ENCODE results near the gene ZNF296.

The ZNF296 gene

DNA sequence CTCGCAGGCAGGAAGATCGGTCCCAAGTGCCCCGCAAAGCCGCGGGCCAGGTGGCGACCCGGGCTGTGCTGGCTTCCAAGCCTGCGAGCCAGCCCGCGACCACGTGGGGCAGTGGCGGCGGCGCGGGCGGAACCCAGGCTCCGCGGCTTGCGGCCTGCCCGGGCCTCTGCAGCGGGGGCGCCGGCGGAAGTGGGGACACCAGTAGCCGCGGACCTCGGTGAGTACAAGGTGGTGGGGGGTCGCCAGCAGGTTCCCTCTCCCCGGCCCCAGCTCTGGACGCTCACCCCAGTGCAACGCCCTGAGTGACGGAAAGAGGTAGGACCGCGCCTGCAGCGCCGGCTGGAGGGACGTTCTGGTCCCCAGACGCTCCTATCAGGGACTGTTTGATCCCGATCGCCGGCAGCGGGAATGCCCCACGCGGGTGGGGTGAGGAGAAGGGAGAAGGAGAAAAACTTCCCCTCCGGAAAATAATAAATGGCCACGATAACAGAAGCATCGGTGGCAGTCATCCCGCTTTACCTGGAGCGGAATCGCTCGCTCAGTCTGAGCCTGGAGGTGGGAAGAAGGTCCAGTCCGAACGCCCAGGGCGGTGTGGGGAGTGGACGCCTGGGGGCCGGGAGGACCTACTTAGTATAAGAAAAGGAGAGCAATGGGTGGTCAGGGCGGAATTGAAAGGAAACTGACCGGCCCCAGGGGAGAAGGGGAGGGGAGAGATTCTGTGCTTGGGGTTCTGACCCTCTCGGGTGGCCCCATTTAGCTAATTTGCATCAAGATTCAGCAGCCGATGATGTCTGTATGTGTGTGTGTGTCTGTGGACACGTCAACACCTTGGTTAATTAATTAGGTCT lies 3.0 kb upstream of the ZNF296 start, which contains the start of gene GEMIN7:
Gene GEMIN7 (plus strand): TSS at position 198 of the 848 bp plus-strand sequence. CDS start 10,855 bp downstream, outside the sequence.
- DNase-seq: peak; percentile 68

DNA sequence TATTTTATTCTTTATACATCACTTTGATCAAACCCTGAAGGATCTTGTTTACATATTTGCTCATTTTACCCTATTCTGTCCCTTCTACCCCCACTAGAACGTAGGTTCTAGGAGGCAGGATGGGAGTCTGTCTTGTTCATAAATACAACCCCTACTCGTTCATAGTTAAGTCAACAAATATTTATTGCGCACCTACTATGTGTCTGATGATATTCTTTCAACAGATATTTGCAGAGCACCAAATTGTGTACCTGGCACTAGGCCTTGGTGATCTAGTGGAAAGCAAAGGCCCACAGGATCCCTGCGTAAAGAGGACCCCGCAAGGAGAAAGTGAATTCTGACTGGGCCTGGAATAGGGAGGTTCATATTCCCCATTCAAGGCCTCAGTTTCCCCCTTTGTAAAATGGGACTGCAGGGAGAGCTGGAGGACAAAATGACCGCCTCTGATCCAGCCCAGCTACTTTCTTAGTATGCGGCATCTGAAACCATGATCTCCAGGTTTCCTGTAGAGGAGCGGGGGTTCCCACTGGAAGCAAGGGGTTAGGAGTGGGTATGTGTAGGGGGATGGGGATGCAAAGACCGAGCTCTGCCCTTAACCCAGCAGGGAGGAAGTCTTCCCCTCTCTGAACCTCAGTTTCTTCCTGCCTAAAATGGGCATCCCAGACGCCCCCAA lies 2.2 kb upstream of the ZNF296 start:
- DNase-seq: no peak

DNA sequence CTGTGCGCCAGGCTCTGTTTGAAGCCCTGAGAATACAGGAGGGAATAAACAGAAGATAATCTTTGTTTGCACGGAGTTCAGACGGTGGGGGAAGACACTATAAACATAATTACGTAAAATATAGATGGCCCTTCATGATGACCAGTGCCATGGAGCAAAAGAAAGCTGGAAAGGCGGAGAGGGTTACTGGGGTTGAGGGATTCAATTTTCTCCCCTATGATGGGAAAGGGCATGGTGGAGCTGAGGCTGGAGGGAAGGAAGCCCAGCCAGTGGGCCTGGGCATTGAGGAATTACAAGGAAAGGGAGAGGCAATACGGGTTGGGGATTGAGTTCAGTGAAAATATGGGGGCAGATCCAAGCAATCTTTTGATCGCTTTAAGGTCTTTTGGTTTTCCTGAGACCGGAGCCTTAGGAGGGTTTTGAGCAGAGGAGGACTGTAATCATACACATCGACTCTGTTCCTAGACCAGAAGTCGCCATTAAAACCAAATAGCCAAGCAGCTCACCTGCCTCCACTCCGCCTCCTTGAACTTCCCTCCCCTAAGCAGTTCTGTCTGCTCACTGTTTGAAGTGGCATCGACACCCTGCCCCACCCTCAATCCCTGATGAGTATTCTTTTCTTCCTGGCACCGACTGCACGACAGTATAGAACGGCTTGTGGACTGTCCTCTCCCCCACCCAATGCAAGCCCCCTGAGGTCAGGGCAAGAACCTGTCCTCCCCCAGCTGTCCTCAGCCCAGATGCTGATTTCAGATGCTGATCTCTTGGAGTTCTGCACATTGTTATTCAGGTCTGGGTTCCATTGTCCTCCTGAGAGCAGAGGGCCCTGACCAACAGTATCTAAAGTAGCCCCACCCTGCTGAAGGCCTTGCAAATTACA lies 813 bp upstream of the ZNF296 start:
- DNase-seq: no peak

DNA sequence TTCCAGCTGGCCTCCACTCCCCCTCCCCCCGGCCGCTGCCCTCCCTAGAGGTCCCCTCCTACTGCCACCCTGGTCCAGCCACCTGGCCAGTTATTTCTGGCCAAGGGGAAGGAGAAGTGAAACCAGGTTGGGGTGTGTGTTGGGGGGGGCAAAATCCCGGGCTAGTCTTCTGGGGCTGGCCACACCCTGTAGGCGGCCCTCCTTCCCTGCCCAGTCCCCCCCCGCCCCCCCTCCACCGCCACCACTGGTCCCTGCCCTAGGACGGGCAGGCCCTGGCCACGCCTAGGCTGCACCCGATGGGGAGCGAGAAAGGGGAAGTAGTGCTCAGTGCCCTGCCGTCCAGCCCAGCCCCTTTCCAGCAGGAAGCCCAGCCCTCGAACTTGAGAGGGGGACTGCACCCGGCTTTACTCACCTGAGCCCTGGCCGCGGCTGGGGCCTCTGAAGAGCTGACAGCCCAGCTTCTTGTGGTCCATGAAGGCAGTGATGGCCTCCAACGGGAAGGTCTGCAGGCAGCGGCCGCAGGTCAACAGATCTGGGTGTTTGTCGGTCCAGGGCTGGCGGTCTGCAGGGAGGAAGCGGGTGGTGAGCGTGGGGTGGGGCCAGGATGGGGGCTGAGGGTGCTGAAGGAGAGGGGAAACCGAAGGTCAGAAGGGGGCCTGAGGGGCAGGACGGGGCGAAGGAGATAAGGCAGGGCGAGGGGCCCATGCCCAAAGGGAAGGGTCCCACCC lies 813 bp downstream of the ZNF296 start:
- no peak for DNase-seq

DNA sequence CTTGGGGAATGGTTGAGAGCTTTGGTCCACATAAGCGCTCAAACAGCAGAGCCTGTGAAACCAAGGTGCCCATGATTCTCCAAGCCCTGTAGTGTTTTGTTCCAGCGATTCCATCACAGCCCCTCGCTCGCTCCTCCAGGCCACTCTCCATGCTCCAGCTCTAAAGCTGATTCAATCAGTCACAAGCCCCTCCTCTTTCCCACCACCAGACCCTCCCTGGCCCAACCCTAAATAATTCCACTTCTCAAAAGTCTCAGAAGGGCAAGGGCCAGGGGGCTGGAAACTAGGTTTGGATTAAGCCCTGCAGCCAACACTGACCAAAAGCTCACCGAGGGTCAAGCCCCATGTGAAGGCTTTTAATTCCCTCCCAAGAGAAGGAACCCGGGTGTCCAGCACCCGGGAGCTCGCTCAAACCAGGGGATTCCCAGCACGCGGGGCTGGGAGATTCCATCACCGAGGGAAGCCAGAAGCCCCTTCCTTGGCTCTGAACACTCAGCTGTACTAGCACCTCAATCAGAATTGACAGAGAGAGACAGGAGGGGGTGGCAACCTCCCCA lies 1.5 kb downstream of the ZNF296 start:
- DNase-seq: no peak

DNA sequence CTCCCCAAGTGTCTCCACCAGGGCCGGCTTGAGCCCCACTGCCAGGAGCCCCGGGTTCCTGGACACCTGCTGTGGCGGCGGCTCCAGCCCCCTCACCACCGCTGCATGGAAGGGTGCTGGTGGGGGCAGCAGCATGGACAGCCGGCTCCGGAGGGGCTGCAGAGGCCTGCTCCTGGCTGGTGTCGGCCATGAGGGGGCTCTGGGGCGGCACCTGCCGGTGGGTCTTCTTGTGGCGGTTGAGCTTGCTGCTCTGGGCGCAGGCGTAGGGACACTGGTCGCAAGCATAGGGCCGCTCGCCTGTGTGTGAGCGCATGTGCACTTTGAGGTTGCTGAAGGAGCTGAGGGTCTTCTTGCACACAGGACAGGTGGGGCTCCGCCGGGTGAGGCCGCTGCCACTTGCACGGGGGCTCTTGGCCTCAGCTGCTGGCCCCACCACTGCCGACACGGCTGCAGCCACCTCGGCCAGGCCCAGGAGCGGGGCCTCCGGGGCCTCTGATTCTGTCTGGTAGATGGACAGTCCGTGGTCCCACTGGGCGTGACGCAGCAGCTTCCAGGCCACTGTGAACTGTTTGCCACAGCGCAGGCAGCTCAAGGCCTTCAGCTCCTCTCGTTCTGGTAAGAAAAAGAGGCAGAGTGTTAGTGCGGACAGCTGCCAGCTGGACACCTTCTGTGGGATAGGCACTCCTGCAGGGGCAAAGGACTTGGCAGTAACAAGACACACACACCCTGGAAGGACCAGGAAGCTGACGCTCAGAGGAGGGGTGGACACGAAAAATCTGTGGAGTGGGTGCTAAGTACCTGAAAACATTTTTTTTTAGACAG lies 4.1 kb downstream of the ZNF296 start:
- no peak for DNase-seq

DNA sequence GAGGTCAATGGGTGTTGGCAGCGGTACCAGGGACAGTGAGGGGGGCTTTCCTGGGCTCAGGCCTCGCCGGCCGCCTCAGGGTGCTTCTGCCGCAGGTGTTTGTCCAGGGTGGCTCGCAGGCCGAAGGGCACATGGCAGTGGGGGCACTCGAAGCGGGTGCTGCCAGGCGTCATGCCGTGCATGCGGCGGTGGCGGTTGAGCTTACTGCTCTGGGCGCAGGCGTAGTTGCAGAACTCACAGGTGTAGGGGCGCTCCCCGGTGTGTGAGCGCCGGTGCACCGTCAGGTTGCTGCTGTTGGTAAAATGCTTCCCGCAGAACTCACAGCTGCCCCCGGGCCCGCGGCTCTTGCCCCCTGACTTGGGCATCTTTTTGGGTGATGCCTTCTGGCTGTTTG lies 4.7 kb downstream of the ZNF296 start:
- no peak for DNase-seq

DNA sequence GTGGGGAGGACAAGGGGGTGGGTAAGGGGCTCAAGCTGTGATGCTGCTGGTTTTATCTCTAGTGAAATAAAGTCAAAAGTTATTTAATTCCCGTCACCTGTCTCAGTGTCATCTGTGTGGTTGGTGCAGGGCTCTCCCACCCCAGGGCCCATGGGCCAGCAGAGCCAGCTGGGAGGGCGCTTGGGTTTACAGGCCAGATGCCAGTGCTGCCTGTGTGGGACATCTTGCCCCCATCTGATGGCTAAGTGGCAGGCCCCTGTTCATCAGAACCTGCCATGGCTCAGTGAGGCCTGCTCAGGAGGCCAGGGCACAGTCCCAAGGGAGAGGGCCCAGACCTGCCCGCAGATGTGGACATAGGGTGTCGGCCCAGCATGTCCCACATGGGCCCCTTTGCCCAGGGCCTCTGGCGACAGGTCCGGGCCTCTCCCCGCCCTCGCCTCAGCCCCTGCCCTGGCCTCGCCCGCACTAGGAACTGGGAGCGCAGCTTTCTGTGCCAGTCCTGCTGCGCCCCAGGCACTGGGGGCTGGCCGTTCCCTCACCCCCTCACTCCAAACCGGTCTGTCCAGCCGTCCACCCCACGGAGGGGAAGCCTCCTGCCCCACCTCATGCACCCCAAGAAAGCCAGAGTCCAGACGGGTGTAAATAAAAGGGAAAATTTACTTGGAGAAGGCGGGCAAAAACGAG lies 5.3 kb downstream of the ZNF296 start:
- no peak for DNase-seq

DNA sequence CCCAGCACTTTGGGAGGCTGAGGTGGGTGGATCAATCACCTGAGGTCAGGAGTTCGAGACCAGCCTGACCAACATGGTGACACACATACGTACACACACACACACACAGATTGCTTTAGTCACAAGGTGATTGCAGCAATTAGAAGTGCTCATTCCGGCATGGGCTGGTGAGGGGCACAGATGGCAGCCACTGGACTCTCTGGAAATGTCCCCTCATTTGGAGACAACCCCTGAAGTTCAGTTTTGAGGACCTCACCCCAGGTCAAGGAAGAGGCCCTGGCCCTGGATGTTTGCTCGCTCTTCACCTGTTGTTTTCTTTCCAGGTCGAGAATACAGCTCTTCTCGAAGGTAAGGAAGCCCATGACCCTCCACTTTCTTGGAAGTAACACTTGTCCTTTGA lies 6.1 kb downstream of the ZNF296 start:
- no peak for DNase-seq

DNA sequence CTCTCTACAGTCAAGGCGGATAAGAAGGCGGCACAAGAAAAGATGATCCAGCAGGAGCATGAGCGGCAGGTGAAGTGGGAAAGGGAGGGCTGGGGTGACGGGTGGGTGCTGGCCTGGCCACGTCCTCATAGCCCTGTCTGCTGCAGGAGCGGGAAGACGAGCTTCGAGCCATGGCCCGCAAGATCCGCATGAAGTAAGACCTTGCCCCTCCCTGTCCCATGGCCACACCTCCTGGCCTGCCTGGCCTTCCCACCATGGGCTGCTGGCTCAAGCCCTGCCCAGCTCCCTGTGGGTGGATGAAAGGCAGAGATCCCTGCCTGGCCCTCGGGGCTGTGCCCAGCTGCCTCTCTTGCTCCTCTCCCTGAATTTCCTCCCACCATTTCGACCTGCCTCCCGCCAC lies 7.2 kb downstream of the ZNF296 start:
- no peak for DNase-seq

DNA sequence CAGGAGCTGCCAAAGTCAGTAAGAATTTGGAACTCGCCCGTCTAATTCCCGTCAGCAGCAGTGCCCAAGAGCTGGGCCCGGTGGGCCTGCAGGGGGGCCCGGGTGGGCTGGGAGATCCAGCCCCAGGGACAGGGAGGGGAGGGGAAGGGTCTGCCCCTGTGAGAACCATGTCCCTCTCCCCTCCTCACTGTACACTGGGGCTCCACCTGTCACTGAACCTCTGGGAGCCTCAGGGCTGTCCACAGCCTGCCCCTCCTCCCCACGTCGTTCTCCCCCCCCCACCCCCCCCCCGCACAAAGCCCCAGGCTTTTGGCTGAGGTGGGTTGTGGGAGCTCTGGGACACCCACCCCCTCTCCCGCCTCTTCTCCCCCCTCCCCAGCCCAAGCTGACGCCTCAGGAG lies 8.2 kb downstream of the ZNF296 start:
- DNase-seq: no peak

DNA sequence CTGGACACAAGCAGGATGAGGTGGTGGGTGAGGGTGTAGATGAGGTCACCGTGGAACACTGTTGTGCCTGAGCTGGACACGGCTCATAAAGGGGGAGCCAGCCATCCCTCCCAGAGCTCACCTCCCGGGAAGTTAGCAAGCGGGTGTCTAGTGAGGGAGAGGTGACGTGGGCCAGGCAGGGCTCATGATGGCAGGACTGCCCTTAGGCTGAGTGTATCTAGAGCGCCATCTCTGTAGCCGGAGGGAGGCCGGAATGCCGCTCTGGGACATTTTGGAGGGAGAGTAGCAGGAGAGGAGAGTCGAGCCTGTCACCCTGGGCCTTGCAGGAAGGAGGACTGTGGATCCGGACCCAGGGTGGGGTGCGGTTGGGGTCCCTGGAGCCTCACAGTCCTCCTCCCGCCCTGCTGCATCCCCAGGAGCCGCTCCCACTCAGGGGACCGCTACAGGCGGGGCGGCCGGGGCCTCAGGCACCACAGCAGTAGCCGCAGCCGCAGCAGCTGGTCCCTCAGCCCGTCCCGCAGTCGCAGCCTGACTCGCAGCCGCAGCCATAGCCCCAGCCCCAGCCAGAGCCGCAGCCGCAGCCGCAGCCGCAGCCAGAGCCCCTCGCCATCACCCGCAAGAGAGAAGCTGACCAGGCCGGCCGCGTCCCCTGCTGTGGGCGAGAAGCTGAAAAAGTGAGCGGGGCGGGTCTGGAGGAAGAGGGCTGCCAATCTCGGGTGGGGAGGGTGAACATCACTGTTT lies 9.2 kb downstream of the ZNF296 start:
- DNase-seq: no peak

DNA sequence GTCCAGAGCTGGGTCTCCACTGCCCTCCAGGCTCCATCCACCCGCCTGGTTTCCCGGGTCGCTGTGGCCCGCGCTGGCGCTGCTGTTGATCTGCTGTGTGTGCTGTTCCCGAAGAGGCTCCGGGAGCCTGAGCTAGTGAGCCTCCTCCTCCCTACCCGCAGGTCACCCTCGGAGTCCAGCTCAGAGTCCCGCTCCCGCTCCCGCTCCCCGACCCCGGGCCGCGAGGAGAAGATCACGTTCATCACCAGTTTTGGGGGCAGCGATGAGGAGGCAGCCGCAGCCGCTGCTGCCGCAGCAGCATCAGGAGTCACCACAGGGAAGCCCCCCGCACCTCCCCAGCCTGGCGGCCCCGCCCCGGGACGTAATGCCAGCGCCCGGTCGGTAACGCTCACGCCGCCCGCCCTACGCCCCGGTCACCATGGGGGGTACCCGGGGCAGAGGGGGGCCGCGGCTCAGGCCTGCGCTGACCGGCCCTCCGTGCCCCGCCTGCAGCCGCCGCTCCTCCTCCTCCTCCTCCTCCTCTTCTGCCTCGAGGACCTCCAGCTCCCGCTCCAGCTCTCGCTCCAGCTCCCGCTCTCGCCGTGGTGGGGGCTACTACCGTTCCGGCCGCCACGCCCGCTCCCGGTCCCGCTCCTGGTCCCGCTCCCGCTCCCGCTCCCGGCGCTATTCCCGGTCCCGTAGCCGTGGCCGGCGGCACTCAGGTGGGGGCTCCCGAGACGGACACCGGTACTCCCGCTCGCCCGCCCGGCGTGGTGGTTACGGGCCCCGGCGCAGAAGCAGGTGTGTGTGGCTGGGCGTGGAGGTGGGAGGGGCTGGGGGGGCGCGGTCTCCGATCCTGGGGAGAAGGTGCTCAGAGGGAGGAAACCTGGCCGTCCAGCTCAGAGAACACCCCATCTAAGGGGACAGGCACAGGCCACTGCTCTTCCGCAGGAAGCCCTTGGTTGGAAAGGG lies 12.2 kb downstream of the ZNF296 start:
- no peak for DNase-seq

DNA sequence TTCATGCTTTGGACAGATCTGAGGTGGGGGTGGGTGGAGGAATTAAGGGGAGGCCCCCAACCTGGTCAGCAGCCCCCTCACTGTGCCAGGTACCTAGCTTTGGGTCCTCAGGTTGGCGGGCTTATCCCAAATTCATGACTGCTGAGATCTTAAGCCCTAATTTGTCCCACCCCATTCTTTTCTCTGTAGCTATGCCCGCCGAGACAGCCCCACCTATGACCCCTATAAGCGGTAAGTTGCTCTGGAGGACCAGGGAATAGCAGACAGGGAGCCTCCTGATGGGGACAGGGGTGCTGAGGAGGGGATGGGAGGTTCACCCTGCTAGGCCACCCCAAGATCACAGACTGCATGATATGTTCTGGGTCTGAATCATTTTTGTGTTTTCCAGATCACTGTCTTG lies 14.3 kb downstream of the ZNF296 start:
- DNase-seq: no peak

DNA sequence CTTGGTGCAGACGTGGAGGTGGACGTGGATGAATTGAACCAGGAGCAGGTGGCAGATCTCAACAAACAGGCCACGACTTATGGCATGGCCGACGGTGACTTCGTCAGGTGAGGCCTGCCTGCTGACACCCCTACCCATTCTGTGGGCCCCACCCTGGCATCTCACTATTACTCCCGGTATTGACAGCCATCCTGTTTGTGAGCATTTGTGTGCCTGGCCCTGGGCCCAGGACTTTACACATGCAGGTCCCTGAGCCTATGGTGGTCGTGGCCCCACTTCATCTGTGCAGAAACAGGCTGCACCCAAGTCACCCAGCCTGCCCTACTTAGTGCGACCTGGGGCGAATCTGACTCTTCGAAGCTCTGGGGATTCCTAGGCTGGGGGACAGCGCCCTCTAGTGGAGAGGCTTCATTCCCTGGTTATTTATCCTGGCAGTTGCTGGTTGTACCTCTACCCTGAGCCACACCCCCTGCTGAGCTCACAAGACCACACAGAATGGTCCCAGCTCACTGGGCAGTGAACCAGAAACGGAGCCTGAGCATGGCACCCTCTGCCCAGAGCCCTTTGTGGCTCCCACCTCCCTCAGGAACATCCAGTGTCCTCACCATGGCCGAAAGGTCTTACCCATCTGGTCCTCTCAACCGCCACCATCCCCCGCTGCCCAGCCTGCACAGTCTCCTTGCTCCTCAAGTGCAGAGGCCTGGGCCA lies 16.9 kb downstream of the ZNF296 start:
- DNase-seq: no peak

DNA sequence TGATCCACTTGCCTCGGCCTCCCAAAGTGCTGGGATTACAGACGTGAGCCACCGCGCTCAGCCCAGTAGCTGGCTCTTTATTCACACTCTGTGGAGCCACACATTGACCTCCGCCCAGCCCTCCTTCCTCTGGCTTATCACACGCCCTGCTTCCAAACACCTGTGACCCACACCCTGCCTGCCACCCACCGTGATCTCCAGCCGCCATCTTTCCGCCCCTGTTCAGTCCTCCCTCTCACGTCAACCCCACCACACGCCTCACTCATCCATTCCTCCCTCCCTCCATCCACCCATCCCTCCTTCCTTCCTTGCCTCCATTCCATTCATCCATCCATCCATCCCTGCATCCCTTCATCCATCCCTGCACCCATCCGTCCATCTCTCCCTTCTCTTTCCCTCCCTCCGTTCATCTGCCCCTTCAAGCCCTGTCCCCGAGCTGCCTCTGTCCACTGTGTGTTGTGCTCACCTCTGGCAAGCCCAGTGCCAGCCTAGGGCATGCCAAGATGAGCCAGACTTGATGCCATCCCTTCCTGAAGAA lies 17.6 kb downstream of the ZNF296 start:
- DNase-seq: no peak

DNA sequence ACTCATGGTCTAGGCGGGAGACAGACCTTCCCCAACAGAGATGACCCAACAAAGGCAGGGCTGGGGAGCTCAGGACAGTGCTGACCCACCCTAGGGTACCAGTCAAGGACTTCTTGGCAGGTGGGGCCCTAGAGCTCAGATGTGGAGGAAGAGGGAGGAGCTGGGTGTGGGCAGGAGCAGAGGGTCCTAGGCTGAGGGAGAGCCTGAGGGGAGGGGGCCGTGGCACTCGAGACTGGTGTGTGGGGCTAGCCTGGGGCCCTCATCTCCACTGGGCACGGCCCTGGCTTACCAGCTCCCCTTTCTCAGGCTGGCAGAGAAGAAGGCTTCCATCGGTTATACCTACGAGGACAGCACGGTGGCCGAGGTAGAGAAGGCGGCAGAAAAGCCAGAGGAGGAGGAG lies 18.8 kb downstream of the ZNF296 start:
- DNase-seq: no peak

DNA sequence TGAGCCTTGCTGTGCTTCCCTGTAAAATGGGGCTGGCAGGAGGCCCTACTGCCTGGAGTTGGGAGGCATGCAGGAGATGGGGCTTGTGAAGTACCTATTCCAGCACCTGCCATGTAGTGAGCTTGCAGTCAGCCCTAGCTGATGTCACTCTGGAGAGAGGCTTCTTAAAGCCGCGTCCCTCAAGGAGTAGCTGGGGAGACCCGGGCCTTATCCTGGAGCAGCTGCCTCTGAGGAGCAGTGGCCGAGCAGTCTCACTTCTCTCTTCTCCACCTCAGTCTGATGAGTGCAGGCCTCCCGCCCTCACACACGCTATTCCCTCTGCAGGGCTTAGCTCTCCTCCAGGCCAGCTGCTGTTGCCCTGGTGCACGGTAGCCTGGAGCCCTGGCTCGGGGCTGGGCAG lies 19.4 kb downstream of the ZNF296 start:
- DNase-seq: no peak
